Measurements from ENCODE around the gene TMEM175. TPM values are rescaled to one million over a fixed set of nuclear protein-coding genes. Genes with fewer than 3 reads are reported as not detected.

Gene TMEM175
- total RNA-seq, 1 donor from 2014 or later: 14.9 TPM

DNA sequence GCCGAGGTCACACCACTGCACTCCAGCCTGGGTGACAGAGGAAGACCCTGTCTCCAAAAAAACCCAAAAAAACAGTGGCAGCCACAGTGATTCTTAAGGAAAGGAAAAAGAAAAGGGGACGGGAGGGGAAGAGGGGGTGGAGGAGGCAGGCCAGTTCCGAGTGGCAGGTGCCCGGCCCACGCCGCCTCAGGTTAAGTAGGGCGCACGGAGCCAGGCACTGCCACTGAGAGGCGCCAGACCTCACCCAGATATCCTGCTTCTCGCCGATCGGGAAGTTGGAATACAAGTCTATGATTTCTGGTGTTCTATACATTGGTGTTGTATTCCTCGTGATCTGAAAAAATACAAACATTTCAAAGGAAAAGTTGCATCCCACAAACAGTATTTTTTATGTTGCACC lies 36.0 kb upstream of the TMEM175 start:
- intact Hi-C loops (cut with DNase I): no loop called here
- no peak for ATAC-seq (ENCODE audit: poor library complexity)
- no peak for DNase-seq

DNA sequence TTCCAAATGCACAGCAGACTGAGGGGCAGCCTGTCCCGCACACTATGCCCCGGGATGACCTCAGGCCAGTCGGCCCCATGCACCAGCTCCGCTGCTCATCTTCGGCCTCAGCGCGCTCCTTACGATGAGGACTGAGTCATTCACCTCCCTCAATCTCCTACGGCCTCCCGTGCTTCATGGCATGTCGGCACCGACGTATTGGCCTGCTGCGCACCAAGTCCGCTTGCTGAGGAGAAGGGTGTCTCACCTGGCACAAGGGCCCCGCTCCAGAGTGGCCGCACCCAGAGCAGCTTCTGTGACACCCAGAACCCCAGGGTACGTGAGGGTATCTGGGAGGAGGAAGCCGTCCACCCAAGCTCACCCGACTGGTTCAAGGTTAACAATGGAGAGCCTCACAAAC lies 35.6 kb upstream of the TMEM175 start:
- no peak for DNase-seq
- intact Hi-C loops (cut with DNase I): no loop called here
- no peak for ATAC-seq (ENCODE audit: poor library complexity)

DNA sequence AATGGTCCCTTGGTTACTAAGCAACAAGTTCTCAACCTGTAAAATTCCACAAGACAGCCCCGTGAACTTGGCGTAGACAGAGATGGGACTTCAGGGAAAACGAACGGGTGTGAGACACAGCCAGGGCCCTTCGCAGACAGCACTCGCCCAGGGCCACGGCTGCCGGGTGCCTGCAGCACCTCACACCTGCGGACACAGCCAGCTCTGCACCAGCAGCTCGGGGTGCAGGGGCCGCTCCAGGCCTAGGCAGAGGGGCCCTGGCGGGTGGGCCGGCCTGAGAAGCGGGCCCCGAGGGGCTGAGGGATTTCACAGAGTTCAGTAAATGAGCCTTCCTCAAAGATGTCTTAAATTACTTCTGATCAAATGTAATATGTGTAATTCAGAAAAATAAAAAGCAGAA lies 34.1 kb upstream of the TMEM175 start:
- intact Hi-C loops (cut with DNase I): no loop called here
- ATAC-seq (ENCODE audit: poor library complexity): no peak
- DNase-seq: no peak

DNA sequence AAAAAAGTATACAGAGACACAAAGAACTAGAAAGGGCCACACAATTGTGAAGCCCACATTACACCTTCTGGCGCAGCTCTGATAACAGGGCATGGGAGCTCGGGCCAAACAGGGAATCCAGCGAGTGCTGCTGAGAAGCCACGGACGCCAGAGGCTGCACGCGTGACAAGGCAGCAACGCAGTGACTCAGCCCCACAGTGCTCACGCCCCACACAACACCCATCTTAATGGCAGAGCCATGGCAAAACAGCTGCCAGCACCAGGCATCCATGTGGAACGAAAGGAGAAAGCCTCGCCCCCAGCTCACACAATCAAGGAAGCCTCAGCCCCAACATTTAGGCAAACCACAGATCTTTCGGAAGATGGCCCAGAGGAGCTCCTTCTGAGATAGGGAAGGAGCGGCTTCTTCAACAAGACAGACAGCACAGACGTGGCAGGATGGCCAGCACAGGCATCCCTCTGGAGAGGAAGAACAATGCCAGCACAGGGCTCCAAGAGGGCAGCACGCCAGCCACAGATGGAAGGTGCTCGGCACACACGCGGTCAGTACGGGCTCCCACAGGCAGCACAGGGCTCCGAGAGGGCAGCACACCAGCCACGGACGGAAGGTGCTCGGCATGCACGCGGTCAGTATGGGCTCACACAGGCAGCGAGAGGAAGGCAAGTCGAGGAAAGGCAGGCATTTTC lies 33.2 kb upstream of the TMEM175 start:
- ATAC-seq (ENCODE audit: poor library complexity) (peak; percentile 78), DNase-seq (peak; percentile 65)
- intact Hi-C loops (cut with DNase I): no loop called here

DNA sequence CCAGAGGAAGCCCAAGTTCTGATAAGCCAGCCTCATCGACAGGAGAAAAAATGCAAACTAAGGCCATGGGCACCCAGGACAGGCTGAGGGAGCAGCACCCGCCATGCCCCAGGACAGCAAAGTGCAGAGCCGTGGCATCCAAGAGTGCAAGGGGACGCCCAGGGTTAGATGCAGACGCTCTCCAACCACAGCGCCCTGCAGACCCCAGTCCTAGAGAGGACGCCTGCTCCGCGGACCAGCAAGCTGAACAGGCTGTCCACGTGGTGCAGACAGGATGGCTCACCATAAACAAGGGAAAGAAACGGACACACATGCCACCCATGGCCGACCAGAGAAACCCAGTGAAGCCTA lies 32.7 kb upstream of the TMEM175 start:
- DNase-seq (no peak), ATAC-seq (ENCODE audit: poor library complexity) (peak; percentile 5)
- intact Hi-C loops (cut with DNase I): no loop called here

DNA sequence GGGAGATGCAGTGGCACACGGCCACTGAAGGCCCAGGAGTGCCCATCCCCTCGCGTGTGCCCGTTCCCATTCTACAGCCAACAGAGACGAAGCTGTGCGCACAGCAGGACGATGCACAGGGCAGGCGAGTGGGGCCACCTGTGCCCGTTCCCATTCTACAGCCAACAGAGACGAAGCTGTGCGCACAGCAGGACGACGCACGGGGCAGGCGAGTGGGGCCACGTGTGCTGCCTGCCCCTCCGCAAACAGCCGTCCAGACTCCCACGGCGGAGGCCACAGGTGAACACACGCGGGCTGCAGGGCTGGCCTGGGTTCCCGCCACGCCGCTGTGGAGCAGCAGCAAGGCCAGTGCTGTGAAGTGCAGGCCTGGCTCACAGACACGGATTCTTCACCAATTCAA lies 32.2 kb upstream of the TMEM175 start:
- DNase-seq (no peak), ATAC-seq (ENCODE audit: poor library complexity) (no peak)
- intact Hi-C loops (cut with DNase I): no loop called here

DNA sequence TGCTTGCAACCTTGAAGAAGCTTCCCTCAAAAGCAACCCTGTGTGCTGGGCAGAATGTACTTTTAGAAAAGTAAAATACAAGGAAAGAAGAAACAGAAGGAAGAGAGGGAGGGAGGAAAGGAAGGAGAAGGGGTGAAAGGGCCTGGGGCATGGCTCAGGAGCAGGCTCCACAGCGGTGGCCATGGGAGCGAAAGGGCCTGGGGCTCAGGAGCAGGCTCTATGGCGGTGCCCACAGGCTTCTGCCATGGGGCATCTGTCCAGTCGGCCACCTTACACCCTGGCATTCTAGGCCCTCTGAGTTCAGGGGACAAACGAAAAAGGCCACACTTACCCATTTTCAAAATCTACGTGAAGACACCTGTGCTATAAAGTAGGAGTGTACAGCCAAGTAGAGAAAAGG lies 31.5 kb upstream of the TMEM175 start:
- intact Hi-C loops (cut with DNase I): no loop called here
- ATAC-seq (ENCODE audit: poor library complexity) (no peak), DNase-seq (no peak)

DNA sequence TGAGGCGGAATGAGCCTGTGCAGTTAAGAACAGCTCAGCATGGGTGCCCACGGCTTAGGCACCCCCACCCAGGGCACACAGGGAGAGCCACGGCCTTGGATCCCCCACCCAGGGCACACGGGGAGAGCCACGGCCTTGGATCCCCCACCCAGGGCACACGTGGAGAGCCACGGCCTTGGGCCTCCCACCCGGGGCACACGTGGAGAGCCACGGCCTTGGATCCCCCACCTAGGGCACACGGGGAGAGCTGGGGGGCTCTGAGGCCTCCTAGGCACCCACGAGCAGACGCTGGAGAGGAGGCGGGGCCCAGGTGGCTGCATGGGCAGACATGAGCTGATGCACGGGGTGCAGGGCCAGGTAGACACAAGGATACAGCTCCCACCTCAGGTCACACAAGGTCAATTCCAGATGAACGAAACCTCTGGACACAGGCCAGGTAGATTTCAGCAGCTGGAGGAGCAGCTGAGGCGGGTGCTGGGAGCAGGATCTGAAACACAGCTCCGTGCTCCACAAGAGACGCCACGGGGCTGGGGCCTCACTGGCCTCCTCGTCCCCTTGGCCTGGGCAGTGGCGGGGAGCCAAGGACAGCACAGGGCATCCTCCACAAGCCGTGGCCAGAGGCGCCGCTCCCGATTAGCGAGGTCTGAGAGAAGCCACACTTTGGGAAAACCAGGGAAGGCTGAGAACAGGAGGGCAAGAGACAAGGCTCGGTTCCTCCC lies 30.9 kb upstream of the TMEM175 start:
- intact Hi-C loops (cut with DNase I): no loop called here
- peak; percentile 56 for DNase-seq
- ATAC-seq (ENCODE audit: poor library complexity): peak; percentile 51

DNA sequence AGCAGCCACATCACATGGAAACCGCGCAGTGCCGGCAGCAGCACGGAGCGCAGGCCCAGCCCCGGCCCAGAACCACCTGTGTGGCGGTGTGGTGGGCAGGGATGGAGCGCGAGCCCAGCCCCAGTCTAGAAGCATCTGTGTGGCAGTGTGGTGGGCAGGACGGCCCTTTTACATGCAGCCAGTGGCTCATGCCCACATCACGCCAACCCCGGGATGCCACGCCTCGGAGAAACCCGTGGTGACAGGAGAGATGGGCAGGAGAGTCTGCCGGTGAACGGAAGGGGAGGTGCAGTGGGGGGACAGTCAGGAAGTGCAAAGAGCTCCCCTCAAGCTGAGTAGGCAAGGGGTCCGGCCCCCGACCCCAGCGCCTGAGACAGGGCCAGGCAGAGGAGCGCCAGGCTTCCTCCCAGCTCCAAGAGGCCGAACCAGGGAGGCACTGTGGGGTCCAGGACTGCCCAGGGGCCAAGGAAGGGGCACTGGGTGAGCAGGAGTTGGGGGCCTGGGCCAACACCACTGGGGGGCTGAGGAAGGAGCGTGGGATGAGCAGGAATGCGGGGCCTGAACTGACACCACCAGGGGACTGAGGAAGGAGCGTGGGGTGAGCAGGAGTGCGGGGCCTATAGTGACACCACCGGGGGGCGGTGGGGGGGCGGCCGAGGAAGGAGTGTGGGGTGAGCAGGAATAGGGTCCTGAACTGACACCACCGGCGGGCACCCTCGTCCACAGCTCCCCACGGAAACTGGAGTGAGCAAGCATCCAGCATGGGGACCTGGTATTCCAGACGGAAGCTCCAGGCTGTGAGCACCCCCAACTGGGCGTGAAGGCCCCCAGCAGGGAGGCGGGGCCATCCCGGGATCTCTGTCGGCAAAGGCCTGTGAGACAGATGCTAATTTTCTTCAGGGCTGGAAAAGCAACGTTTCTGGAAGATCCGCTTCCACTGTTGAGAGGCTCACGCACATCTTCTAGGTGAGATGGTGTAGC lies 28.9 kb upstream of the TMEM175 start:
- DNase-seq: no peak
- ATAC-seq (ENCODE audit: poor library complexity): no peak
- intact Hi-C loops (cut with DNase I): no loop called here

DNA sequence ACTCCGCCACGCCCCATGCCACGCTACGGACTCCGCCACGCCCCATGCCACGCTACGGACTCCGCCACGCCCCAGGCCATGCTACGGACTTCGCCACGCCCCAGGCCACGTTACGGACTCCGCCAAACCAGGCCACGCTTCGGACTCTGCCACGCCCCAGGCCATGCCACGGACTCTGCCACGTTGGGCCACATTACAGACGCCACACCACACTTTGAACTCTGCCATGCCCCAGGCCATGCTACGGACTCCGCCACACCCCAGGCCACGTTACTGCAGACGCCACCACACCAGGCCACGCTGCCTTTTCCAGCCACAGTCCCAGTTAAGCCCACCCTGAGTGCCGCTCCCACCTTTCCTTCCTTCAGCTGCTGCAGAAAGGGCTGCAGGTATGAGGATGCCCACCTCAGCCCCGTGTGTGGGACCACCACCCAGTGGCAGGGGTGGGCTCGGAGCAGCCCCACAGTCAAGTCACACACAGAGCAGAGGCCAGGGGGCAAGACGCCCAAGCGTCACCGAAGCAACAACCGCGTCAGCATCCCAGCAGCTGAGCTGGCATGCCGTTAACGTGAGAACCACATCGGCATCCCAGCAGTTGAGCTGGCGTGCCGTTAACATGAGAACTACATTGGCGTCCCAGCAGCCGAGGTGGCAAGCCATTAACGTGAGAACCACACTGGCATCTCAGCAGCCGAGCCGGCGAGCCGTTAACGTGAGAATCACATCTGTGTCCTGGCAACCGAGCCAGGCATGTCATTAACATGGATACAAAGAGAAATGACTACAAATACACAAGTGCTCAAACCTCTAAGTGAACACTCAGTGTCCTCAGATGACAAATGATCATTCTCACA lies 26.5 kb upstream of the TMEM175 start:
- ATAC-seq (ENCODE audit: poor library complexity) (no peak), DNase-seq (no peak)
- intact Hi-C loops (cut with DNase I): no loop called here

DNA sequence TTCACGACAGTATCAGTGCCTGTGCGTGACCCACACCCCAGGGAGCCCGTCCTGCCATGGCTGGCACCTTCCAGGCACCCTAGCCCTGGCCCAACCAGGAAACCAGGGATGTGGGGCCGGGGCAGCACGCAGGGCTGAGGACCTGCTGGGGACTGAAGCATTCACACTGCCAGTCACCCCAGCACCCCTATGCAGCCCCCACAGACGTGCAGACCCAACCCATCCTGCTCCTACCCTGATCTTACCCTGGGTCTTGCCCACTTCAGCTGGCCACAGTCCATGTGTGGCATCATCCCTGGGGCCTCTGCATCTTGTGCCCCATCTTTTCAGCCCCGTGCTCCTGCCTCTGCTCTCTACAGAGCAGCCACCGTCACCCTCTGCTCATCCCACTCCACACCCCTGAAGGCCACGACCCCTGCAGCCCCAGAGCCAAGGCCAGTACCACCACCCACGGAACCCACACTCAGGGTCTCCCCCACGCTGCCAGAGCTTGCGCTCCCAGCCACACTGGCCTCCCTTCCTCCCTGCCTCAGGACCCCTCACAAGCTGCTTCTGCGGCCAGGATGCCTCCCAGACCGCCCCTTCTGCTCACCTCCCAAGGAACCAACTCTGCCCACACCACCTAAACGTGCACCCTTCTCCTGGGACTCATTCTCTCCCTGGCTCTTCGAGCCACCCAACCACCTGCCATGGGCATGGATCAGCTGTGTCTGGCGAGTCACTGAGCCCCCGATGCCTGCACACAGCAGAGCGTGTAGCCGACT lies 25.7 kb upstream of the TMEM175 start:
- intact Hi-C loops (cut with DNase I): no loop called here
- ATAC-seq (ENCODE audit: poor library complexity) (no peak), DNase-seq (no peak)

DNA sequence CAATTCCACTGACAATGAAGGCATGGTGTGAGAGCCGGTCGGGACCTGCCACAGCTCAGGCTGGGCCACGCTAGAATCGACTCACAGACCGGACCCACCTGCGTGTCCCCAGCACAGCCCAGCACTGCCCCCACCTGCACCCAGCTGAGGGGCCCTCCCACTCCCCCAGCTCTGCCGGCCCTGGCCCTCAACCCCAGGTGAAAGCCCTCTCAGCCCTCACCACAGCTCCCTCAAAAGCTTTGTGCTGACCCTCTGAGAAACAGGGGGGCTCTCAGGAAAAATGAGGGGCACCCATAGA lies 25.2 kb upstream of the TMEM175 start:
- ATAC-seq (ENCODE audit: poor library complexity): no peak
- intact Hi-C loops (cut with DNase I): no loop called here
- no peak for DNase-seq

DNA sequence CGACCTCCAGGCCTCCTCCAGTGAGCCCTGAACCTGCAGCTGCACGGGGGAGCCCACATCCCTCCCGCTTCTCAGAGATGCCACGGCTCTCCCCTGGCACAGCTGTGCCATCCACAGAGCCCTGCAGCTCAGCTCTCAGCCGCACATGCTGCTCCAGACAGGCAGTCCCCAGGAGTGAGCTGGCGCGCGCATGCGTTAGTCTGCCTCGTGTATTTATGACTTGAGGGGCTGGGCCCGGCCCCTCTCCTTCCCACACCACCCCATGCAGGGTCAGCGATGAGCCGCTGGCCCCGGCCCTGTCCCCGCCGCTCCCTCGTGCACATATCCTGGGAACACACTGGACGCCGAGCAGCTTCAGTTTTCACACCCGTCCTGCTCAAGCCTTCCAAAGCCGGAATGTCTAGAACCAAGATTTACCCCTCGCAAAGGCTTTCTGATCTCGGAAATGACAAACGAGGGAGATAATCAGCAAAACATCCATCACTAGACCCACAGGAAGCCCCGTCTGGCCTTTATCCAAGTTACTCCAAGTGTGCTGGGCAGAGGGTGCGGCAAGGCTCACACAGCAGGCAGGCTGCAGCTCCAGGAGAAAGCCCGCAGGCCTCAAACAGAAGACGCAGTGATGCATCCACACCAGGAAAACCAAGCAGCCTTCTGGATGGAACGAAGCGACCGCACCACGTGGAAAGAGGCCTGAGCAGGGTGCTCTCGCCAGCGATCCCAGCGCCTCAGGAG lies 24.4 kb upstream of the TMEM175 start:
- DNase-seq (no peak), ATAC-seq (ENCODE audit: poor library complexity) (no peak)

DNA sequence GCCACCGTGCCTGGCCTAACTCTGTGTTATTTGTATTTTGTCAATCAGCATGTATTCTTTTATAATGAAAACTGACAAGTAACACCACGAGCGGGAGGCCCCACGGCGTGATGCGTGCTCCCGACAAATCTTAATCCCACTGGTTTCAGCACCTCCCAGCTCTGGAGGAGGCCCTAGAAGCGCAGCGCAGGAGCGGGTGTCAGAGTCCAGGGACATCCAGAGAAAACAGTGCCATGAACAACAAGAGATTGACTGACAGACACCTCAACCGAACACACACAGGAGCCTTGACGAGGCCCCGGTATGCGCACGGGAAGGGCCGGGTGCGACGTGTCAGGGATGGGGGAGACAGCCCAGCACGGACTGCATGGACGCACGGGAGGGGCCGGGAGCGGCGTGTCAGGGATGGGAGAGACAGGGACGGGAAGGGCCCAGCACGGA lies 23.1 kb upstream of the TMEM175 start:
- no peak for ATAC-seq (ENCODE audit: poor library complexity)
- peak; percentile 20 for DNase-seq
- intact Hi-C loops (cut with DNase I): no loop called here

More for the DNA sequence above, 24.4 kb upstream of the TMEM175 start:
- intact Hi-C loops (cut with DNase I): no loop called here

DNA sequence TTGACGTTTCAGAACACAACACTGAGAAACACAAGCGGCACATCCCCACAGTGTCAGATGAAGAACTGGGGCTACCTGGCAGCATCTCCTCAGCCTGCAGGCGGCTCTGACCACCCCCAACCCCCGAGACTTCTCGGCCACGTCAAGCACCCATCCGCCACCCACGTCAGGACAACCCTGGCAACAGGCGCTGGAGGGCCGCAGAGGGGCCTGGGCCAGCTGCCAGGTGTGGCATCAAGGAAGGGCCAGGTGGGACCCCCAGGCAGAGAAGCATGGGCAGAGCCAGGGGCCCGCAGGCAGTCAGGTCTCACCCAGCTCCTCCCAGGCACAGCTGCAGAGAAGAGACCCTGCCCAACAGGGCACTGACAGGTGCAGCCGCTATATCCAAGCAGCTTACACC lies 22.4 kb upstream of the TMEM175 start:
- ATAC-seq (ENCODE audit: poor library complexity) (no peak), DNase-seq (peak; percentile 19)
- intact Hi-C loops (cut with DNase I): no loop called here

DNA sequence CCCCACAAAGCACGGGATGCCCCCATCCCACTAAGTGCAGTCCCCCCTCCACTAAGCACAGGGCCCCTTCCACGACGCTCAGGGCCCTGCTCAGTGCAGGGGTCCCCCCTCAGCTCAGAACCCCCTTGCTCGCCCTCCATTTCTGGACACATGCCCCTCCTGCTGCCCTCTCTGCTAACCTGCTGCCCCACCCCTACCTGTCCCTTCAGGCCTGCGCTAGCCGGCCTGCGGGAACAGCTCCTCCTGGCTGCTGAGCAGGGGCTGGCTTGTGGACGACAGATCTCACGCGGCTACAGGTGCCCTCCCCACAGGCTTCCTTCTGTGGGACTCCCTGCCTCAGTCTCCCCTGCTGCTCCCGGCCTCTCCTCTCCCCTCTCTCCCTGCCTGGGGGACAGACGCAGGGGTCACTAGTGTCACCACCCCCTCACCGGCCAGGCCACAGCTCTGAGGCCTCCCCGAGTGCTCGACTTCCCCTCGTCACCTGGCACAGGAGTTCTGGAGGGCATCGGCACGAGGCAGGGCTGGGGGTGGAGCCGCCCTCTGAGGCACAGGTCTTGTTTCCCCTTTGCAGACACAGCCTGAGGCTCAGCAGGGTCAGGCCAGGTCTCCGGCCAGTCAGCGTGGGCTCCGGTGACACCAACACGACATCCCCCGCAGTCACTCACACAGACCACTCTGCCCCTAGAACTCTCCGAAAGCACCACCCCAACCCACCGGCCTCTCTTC lies 21.7 kb upstream of the TMEM175 start:
- ATAC-seq (ENCODE audit: poor library complexity): no peak

DNA sequence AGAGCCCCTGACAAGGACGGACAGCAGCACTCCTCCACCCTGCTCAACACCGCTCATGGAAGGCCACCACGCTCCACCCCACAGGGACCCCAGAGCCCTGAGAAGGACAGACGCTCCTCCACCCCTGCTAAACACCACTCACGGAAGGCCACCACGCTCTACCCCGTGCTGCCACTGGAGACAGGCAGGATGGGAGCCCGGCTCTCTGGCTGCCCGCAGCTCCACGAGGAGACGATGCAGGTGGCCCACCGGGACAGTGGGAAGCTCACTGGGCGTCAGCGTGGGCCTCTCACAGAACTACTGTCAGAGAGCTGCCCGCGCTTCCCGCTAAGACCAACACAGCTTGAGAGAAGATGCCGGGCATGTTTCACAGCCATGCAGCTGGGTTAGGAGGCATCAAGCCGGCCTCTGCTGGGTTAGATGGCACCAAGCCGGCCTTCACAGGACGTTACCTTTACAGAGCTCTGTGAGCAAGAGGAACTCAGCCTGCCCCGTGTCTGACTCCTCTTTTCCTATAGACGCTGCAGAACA lies 21.0 kb upstream of the TMEM175 start:
- intact Hi-C loops (cut with DNase I): no loop called here
- no peak for ATAC-seq (ENCODE audit: poor library complexity)
- DNase-seq: peak; percentile 23

More for the DNA sequence above, 21.7 kb upstream of the TMEM175 start:
- intact Hi-C loops (cut with DNase I): no loop called here
- peak; percentile 32 for DNase-seq
